AG09309 (cell line): ENCODE measurements around the gene FKBP14.

ENCODE experiments used
- DNase-seq: peaks from one replicate; pipeline ENCODE4 v3.0.0-alpha.2; 2010; ENCODE audit warnings: low read depth
- H3K4me3 ChIP-seq: 2 replicates; pipeline ENCODE4 v1.5.1; 2011; ENCODE audit warnings: mild to moderate bottlenecking, low read depth, low read length, moderate library complexity; ENCODE audit not compliant: control insufficient read depth
- TF ChIP-seq, protein P1 (sequence below): IDR thresholded peaks from 2 replicates; pipeline ENCODE4 v1.5.1; 2011; ENCODE audit warnings: mild to moderate bottlenecking, low read depth, low read length, inconsistent platforms; ENCODE audit not compliant: insufficient read depth, control insufficient read depth; ENCODE audit errors: missing control alignments

The FKBP14 gene

DNA sequence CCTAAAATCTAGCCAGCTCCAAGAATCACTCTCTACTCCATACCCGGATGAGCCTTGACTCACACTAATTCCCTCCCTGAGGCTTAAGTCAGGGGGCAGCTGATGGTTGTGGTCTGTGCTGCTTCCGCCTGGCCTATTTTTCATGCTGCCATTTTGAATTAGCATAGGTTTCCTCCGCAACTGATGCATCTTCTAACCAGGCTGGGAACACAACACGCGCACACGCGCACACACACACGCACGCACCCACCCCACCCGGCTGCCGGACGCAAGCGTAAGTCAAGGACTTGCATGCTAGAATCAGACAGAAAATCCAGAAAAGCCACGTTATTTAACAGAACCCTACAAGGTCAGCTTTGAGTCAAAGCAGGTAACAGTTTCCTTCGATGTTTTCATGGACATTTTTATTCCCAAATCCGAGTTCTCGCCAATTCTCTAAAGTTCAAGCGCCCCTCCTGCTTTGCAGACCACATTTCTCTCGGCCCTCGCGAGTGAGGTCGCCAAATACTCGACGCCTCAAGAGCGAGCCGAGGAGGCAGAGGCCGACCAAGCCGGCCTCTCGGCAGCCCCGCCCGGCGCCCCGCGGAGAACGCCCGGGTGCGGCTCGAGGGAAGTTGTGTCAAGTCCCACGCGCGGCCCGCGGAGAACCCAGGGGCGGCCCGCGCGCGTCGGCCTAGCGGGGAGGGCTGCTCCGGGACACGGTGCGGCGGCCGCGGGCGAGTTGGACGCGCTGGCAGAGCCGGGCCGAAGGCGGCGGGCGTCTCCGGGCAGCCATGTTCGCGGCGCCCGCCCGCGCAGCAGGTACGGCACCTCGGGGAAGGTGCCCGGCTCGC lies 37.9 kb downstream of the FKBP14 start:
- DNase-seq, result no peak
- TF ChIP-seq, protein P1, sequence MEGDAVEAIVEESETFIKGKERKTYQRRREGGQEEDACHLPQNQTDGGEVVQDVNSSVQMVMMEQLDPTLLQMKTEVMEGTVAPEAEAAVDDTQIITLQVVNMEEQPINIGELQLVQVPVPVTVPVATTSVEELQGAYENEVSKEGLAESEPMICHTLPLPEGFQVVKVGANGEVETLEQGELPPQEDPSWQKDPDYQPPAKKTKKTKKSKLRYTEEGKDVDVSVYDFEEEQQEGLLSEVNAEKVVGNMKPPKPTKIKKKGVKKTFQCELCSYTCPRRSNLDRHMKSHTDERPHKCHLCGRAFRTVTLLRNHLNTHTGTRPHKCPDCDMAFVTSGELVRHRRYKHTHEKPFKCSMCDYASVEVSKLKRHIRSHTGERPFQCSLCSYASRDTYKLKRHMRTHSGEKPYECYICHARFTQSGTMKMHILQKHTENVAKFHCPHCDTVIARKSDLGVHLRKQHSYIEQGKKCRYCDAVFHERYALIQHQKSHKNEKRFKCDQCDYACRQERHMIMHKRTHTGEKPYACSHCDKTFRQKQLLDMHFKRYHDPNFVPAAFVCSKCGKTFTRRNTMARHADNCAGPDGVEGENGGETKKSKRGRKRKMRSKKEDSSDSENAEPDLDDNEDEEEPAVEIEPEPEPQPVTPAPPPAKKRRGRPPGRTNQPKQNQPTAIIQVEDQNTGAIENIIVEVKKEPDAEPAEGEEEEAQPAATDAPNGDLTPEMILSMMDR, result no peak
- peak overlapping the region; percentile 90 for H3K4me3 ChIP-seq

DNA sequence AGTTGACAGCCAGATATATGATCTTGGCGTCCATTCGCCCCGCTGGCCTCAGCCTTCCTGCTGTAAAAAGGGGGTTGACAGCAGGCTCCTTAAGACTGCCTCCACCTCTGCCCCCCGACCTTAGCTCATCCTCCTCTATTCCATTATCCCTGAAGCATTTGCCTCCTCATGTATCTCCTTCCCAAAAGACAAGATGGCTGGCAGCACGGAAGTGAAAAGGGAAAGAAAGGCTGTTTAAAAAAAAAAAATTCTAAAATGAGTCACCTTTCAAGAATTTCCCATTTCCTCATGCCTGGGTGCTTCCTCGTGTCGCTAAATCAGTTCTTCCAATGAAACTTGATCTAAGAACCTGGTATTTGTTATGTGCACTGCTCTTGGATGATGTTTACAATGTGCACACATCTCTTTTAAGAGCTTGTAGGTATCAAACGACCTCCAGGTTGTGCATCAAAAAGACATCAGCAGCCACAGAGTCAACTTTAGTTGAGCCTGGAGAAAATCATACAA lies 38.6 kb downstream of the FKBP14 start:
- TF ChIP-seq, protein P1, result no peak
- no peak overlapping the region for H3K4me3 ChIP-seq
- DNase-seq, result peak; percentile 42

DNA sequence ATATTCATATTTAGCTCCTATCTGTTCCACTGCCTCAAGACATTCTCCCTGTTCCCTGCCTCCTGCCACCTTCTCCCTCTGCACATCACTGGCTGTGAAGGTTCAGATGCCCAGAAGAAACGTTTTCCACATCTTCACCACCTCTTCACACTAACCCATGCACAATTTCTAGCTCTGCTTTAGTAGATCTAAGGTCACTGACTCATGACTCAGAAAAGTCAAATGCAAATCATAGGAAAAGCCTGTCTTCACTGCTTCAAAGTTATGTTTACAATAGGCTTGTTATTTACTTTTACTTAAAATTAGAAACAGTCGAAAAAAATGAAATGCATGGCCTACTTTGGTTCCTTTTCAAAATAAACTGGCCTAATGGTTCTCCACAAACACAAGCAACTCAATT lies 39.4 kb downstream of the FKBP14 start:
- no peak overlapping the region for H3K4me3 ChIP-seq

DNA sequence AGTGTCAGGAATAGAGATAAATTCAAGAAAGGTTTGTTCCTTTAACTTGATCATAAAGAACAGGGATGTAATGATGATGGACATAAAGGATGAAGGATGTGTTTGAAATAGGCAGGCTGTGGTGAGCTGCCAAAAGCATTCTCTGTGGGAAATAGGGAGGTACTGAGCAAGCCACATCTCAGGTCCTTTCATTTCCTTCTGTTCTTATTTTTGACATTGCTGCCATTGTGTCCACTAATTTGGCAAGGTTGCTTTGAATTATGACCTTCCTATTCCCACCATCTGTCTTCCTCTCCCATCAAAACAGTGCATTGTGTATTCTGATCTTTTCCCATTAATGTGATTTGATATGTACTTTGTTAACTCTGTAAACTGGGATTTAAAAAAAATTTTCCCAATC lies 46.4 kb downstream of the FKBP14 start:
- TF ChIP-seq, protein P1, result no peak
- DNase-seq, result no peak
- H3K4me3 ChIP-seq, result no peak overlapping the region

More for the DNA sequence above, 39.4 kb downstream of the FKBP14 start:
- DNase-seq, result no peak
- TF ChIP-seq, protein P1, result no peak

DNA sequence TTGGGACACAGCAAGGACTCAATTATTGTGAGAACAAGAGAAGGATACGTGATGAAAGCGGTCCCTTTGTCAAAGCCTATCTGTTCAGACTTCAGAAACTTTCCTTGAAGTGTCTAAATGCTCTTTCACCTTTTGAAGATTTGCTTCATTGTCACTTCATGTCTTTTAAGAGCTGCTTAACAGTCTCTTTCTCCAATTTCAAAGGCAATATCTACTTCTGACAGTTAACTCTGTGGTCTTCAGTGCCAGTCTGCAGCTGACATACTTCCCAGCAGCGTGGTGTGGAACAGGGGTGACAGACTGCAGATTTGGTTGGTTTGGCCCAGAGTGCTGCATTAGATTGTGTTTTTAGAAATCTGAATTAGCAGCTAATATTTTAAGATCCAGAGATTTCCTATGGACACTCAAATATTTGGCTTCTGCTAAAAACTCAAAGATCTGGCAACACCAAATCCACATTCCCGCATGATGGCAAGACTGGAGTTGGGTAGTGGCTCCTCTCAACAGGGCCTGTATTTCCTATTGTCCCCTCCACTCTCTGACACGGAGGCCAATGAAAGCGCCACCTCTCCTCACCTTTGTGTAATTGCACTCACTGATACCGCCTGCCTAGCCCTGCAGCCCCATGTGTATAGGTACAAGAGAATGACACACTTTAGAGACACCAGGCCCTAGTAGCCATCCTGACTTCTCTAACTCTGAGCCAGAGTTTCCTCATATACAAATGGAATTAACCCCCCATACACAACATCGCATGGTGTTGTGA lies 48.4 kb downstream of the FKBP14 start:
- TF ChIP-seq, protein P1, result no peak
- H3K4me3 ChIP-seq, result no peak overlapping the region
- no peak for DNase-seq

DNA sequence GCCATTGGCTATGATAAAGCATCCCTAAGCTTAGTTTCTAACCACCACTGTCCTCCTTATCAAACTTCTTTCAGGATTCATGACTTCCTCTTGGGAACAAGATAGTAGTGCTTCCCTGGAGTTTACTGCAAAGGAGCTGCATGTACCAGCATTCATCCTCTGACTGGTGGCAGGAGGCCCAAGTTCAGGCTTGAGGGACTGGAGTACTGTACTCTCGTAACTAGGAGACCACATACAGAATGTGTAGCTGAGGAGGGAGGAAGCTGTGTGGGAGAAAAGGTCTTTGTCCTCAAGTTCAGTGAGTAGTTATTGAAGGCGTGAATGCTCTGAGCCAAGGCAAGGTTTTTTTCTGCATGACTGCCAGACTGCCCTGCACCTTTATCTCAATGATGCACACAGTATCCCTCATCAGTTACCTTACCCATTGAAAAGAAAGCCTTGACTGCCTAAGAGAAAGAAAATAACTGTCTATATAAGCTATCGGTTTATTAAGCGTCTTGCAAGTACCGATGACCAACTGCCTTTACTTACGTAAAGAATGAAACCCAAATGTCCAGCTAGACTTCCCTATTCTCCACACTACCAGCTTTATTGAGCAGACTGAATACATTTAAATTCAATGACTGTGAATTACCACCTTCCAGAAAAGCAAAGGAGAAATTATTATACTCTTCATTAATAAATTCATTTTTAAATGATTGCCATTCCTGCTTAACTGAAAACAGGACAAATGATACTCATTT lies 49.7 kb downstream of the FKBP14 start:
- H3K4me3 ChIP-seq, result no peak overlapping the region
- DNase-seq, result no peak
- TF ChIP-seq, protein P1, result no peak
